ENCODE results near the gene MCUB.
"Not testable (repeated sequence)": the region's sequence is repeated elsewhere in the genome, so short reads cannot be mapped to it uniquely, and the experiment has no call there.

Gene MCUB

GRCh38 chr4:109578846-109579245, 18.8 kb downstream of the MCUB start:
- DNase-seq (ENCODE audit: low spot score): no peak

- not testable (repeated sequence) for DNase-seq (ENCODE audit: low spot score)
Observed at GRCh38 chr4:109579997-109580396, 20.0 kb downstream of the MCUB start.

- no peak for DNase-seq (ENCODE audit: low spot score)
Observed at GRCh38 chr4:109588176-109588575, 28.1 kb downstream of the MCUB start.

- DNase-seq (ENCODE audit: low spot score): no peak
Observed at GRCh38 chr4:109589119-109589518, 29.1 kb downstream of the MCUB start.

GRCh38 chr4:109589605-109590004, 29.6 kb downstream of the MCUB start:
- DNase-seq (ENCODE audit: low spot score): no peak

- peak; percentile 25 for DNase-seq (ENCODE audit: low spot score)
Observed at GRCh38 chr4:109590905-109591304, 30.9 kb downstream of the MCUB start.

GRCh38 chr4:109592367-109592766, 32.3 kb downstream of the MCUB start:
- no peak for DNase-seq (ENCODE audit: low spot score)

- not testable (repeated sequence) for DNase-seq (ENCODE audit: low spot score)
Observed at GRCh38 chr4:109595123-109595522, 35.1 kb downstream of the MCUB start.

GRCh38 chr4:109596420-109597085, 36.5 kb downstream of the MCUB start:
- DNase-seq (ENCODE audit: low spot score): not testable (repeated sequence)

- DNase-seq (ENCODE audit: low spot score): no peak
Observed at GRCh38 chr4:109599046-109599652, 39.1 kb downstream of the MCUB start.

GRCh38 chr4:109600431-109600830, 40.4 kb downstream of the MCUB start:
- DNase-seq (ENCODE audit: low spot score): no peak

GRCh38 chr4:109601336-109601735, 41.3 kb downstream of the MCUB start:
- DNase-seq (ENCODE audit: low spot score): no peak

GRCh38 chr4:109607976-109608375, 47.9 kb downstream of the MCUB start:
- no peak for DNase-seq (ENCODE audit: low spot score)

- DNase-seq (ENCODE audit: low spot score): no peak
Observed at GRCh38 chr4:109608879-109609278, 48.8 kb downstream of the MCUB start.

GRCh38 chr4:109609431-109609830, 49.4 kb downstream of the MCUB start:
- DNase-seq (ENCODE audit: low spot score): no peak

- no peak for DNase-seq (ENCODE audit: low spot score)
Observed at GRCh38 chr4:109610489-109610888, 50.4 kb downstream of the MCUB start.

GRCh38 chr4:109611045-109611646, 51.1 kb downstream of the MCUB start:
- no peak for DNase-seq (ENCODE audit: low spot score)

- no peak for DNase-seq (ENCODE audit: low spot score)
Observed at GRCh38 chr4:109614015-109614414, 54.0 kb downstream of the MCUB start.

GRCh38 chr4:109614466-109614865, 54.4 kb downstream of the MCUB start:
- no peak for DNase-seq (ENCODE audit: low spot score)

- DNase-seq (ENCODE audit: low spot score): no peak
Observed at GRCh38 chr4:109615742-109616141, 55.7 kb downstream of the MCUB start.

- no peak for DNase-seq (ENCODE audit: low spot score)
Observed at GRCh38 chr4:109616243-109616642, 56.2 kb downstream of the MCUB start.

- DNase-seq (ENCODE audit: low spot score): no peak
Observed at GRCh38 chr4:109622626-109623025, 62.6 kb downstream of the MCUB start.

GRCh38 chr4:109624536-109624935, 64.5 kb downstream of the MCUB start:
- no peak for DNase-seq (ENCODE audit: low spot score)

- no peak for DNase-seq (ENCODE audit: low spot score)
Observed at GRCh38 chr4:109627361-109627760, 67.3 kb downstream of the MCUB start.

All from NAMALWA (cell line).